Gastrocnemius medialis (tissue), 4 donors: ENCODE measurements around the gene RPGRIP1. TPM values are rescaled to one million over a fixed set of nuclear protein-coding genes. Genes with fewer than 3 reads are reported as not detected.

Source experiments
- ATAC-seq, 2 donors: fragments of 150-250 bp; one replicate each; pipeline ENCODE4 v1.9.1; 2016
- DNase-seq, 2 donors: peaks; one replicate each; pipeline ENCODE4 v3.0.0-alpha.2; 2019
- H3K27ac ChIP-seq, 4 donors: fragments of 200-600 bp; sonication (generic); 1 replicate in 1 of 4; 2 replicates in 3 of 4; pipeline ENCODE4 v1.5.1; 2016 to 2018; ENCODE audit warnings: mild to moderate bottlenecking in 2 of 4, moderate library complexity in 1 of 4
- H3K27me3 ChIP-seq, 3 donors: fragments of 200-600 bp; sonication (generic) in 2 of 3; 1 replicate in 1 of 3; 2 replicates in 2 of 3; pipeline versions ENCODE4 v1.5.1 to v1.6.0; 2016 to 2019; ENCODE audit warnings: mild to moderate bottlenecking in 1 of 3, moderate library complexity in 1 of 3
- H3K36me3 ChIP-seq, 2 donors: fragments of 200-600 bp; sonication (generic) in 1 of 2; one replicate each; pipeline ENCODE4 v1.5.1; 2017 to 2018
- H3K4me1 ChIP-seq, 2 donors: fragments of 200-600 bp; sonication (generic) in 1 of 2; one replicate each; pipeline ENCODE4 v1.5.1; 2016 to 2017; ENCODE audit warnings: mild to moderate bottlenecking in 2 of 2
- H3K4me3 ChIP-seq, 4 donors: fragments of 200-600 bp; sonication (generic) in 3 of 4; 1 replicate in 1 of 4; 2 replicates in 3 of 4; pipeline ENCODE4 v1.5.1; 2016 to 2019; ENCODE audit warnings: mild to moderate bottlenecking in 2 of 4
- H3K9me3 ChIP-seq, 3 donors: fragments of 200-600 bp; sonication (generic) in 2 of 3; 1 replicate in 1 of 3; 2 replicates in 2 of 3; pipeline ENCODE4 v1.5.1; 2016 to 2019
- POLR2A ChIP-seq, 2 donors: fragments of 450-650 bp; IDR thresholded peaks; one replicate each; pipeline ENCODE4 v1.6.1; 2017; ENCODE audit warnings: antibody characterized with exemption in 2 of 2, mild to moderate bottlenecking in 2 of 2, moderate library complexity in 2 of 2
- in situ Hi-C, 4 donors: fragments of 200-750 bp; cut with MboI; loops; one replicate each; pipeline versions ENCODE4 v1.15.0 to v1.8.0; 2017; ENCODE audit warnings: low sequenced_read_pairs in 4 of 4
- intact Hi-C: fragments of 100-400 bp; cut with DNase I; formaldehyde crosslinking; loops from one replicate; pipeline ENCODE4 v1.15.1; 2023; ENCODE audit warnings: low total_unique reads
- total RNA-seq, 4 donors: library from RNA; depleted of rRNA; stranded (reverse); fragments of >200 nt; gene quantifications; one replicate each; pipeline versions ENCODE4 v1.1.0 to v1.2.3, GENCODE V29; 2016
- TF ChIP-seq, protein P1 (sequence below), 5 experiments: fragments of 450-650 bp in 3 of 5; fragments of 200-600 bp in 2 of 5; sonication (generic) in 2 of 5; IDR thresholded peaks in 4 of 5; conservative IDR thresholded peaks in 1 of 5; 1 replicate in 4 of 5; 2 replicates in 1 of 5; pipeline ENCODE4 v1.5.1; 2016 to 2019; ENCODE audit warnings: antibody characterized with exemption in 5 of 5, mild to moderate bottlenecking in 3 of 5, moderate library complexity in 3 of 5

Gene RPGRIP1
- total RNA-seq, 4 donors from 2014 or later: not detected

DNA sequence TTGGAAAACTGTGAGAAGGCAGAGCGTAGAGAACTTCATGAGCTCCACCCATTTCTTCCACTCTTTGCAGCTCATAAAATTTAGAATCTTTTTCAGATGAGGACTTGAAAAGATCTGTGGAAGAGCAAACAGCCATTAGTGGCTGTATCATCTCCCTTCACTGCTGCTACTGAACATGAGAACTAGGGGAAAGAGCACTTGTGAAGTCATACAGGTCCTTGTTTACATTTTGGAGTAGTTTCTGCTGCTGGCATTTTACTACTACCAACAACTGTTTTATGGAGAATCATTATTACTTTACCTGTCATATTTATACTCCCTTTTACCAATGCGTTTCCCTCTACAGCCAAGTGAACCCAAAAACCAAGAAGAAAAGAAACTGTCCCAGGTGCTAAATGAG, 41.0 kb downstream of the RPGRIP1 start:
- H3K4me1 ChIP-seq: no peaks in the 10 kb centered on the region
- no peaks in the 10 kb centered on the region for H3K9me3 ChIP-seq
- ATAC-seq (no peak), DNase-seq (no peak)
- TF ChIP-seq, protein P1, sequence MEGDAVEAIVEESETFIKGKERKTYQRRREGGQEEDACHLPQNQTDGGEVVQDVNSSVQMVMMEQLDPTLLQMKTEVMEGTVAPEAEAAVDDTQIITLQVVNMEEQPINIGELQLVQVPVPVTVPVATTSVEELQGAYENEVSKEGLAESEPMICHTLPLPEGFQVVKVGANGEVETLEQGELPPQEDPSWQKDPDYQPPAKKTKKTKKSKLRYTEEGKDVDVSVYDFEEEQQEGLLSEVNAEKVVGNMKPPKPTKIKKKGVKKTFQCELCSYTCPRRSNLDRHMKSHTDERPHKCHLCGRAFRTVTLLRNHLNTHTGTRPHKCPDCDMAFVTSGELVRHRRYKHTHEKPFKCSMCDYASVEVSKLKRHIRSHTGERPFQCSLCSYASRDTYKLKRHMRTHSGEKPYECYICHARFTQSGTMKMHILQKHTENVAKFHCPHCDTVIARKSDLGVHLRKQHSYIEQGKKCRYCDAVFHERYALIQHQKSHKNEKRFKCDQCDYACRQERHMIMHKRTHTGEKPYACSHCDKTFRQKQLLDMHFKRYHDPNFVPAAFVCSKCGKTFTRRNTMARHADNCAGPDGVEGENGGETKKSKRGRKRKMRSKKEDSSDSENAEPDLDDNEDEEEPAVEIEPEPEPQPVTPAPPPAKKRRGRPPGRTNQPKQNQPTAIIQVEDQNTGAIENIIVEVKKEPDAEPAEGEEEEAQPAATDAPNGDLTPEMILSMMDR (IDR thresholded peaks at IDR 0.05 in 4 of 5, conservative IDR thresholded peaks at IDR 0.05 in 1 of 5): no peak
- no peak for TF ChIP-seq POLR2A (IDR thresholded peaks at IDR 0.05)
- H3K27me3 ChIP-seq: no peaks in the 10 kb centered on the region
- no peak overlapping the region for H3K27ac ChIP-seq
- no peak overlapping the region for H3K4me3 ChIP-seq
- H3K36me3 ChIP-seq: no peaks in the 10 kb centered on the region
- intact Hi-C loops: no loop called here
- in situ Hi-C loops: no loop called here

DNA sequence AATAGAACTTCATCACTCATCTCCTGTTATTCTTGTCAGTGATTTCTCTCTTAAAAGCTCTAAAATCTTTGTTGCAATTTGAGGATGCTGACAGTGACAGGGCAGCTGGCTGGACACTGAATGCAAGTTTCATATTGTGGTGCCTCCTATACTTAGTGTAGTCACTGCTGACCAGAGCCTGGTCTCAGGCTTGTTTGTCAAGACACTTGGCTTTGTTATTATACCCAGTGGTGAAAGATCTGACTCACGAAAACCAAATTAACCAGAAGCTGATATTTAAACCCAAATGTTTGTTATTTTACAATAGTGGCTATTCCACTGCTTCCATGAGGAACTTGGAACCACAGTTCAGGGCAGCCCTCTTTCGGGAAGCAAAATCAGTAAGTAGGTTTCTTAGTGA, 42.8 kb downstream of the RPGRIP1 start:
- TF ChIP-seq POLR2A (IDR thresholded peaks at IDR 0.05): no peak
- TF ChIP-seq, protein P1 (IDR thresholded peaks at IDR 0.05 in 4 of 5, conservative IDR thresholded peaks at IDR 0.05 in 1 of 5): no peak

DNA sequence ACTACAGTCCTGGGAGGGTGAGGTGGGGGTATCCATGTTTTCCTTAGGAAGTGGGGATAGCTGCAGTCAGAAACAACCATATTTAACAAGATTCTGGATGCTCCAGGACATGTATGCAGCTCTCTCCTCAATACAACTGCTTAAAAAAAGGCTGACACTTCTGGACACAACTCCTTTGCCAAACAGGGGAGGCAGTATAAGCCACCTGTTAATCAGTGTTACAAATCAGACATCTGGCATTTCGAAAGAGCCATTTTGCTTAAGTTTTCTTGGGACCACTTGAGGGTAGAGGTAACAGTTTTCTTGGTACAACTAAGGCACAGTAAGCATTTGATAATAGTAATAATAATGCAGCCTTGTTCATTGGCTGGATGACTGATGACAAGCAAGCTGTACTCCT, 47.1 kb downstream of the RPGRIP1 start:
- DNase-seq (no peak), ATAC-seq (no peak)
- Histone ChIP-seq H3K4me3 (no peak overlapping the region), H3K27me3 (no peaks in the 10 kb centered on the region), H3K9me3 (no peaks in the 10 kb centered on the region), H3K36me3 (no peaks in the 10 kb centered on the region), H3K4me1 (no peaks in the 10 kb centered on the region), H3K27ac (no peak overlapping the region)
- intact Hi-C loops (no loop called here), in situ Hi-C loops (no loop called here)
- TF ChIP-seq, protein P1 (IDR thresholded peaks at IDR 0.05 in 4 of 5, conservative IDR thresholded peaks at IDR 0.05 in 1 of 5): no peak

More for the DNA sequence above, 42.8 kb downstream of the RPGRIP1 start:
- in situ Hi-C loops (no loop called here), intact Hi-C loops (no loop called here)
- Histone ChIP-seq H3K36me3 (no peaks in the 10 kb centered on the region), H3K4me1 (no peaks in the 10 kb centered on the region), H3K27ac (no peak overlapping the region), H3K4me3 (no peak overlapping the region), H3K27me3 (no peaks in the 10 kb centered on the region), H3K9me3 (no peaks in the 10 kb centered on the region)
- ATAC-seq (no peak), DNase-seq (no peak)

Other genes with a start within 250 kb of the RPGRIP1 start
- 1 to 10 TPM in 2 of 4 donors, under 1 TPM in 2; 0.22 to 2.3 (median 1.1) TPM for gene TPPP2, start 249.9 kb upstream of the RPGRIP1 start, total RNA-seq
- gene RNASE13, start 245.3 kb upstream of the RPGRIP1 start, total RNA-seq: not detected
- under 1 TPM in 1 of 4 donors, not detected in 3; 0.55 TPM for gene RNASE7, start 237.7 kb upstream of the RPGRIP1 start, total RNA-seq
- not detected for gene RNASE8, start 222.3 kb upstream of the RPGRIP1 start, total RNA-seq
- 10 to 100 TPM; 10.4 to 15.7 (median 12.9) TPM for gene ARHGEF40, start 209.8 kb upstream of the RPGRIP1 start, total RNA-seq
- 10 to 100 TPM; 25.9 to 48.9 (median 43.9) TPM for gene ZNF219, start 181.4 kb upstream of the RPGRIP1 start, total RNA-seq
- under 1 TPM in 2 of 4 donors, not detected in 2; 0.19 to 0.35 TPM for gene TMEM253, start 179.0 kb upstream of the RPGRIP1 start, total RNA-seq
- not detected for gene OR5AU1, start 124.0 kb upstream of the RPGRIP1 start, total RNA-seq
- gene HNRNPC, start 10.6 kb upstream of the RPGRIP1 start, total RNA-seq: 100 to 1,000 TPM; 281 to 357 (median 318) TPM
- gene SUPT16H, start 103.9 kb downstream of the RPGRIP1 start, total RNA-seq: 10 to 100 TPM; 27.2 to 33.5 (median 30.8) TPM
- gene CHD8, start 176.0 kb downstream of the RPGRIP1 start, total RNA-seq: 10 to 100 TPM; 23.8 to 49.5 (median 37.6) TPM
- gene RAB2B, start 196.9 kb downstream of the RPGRIP1 start, total RNA-seq: 10 to 100 TPM in 1 of 4 donors, 1 to 10 TPM in 3; 4.8 to 13.6 (median 8.0) TPM
- 100 to 1,000 TPM in 2 of 4 donors, 10 to 100 TPM in 2; 57.2 to 135 (median 112) TPM for gene TOX4, start 197.1 kb downstream of the RPGRIP1 start, total RNA-seq
- 10 to 100 TPM; 16.5 to 52.4 (median 34.6) TPM for gene METTL3, start 231.3 kb downstream of the RPGRIP1 start, total RNA-seq
- 1 to 10 TPM in 3 of 4 donors, under 1 TPM in 1; 0.80 to 2.0 (median 1.1) TPM for gene SALL2, start 246.3 kb downstream of the RPGRIP1 start, total RNA-seq